Transverse colon (tissue), 4 donors: ENCODE data around the gene SPATC1L. TPM values are rescaled to one million over a fixed set of nuclear protein-coding genes. Genes with fewer than 3 reads are reported as not detected.

Source experiments
- DNase-seq: peaks from one replicate; pipeline ENCODE4 v3.0.0-alpha.2; 2019
- H3K27ac ChIP-seq, 4 donors: fragments of 200-600 bp; sonication (generic); 2 replicates each; pipeline ENCODE4 v1.5.1; 2016 to 2018; ENCODE audit warnings: inconsistent platforms in 4 of 4
- H3K27me3 ChIP-seq: fragments of 200-600 bp; sonication (generic); 2 replicates; pipeline ENCODE4 v1.5.1; 2017; ENCODE audit warnings: inconsistent platforms
- H3K36me3 ChIP-seq, 4 donors: fragments of 200-600 bp; sonication (generic); 2 replicates each; pipeline ENCODE4 v1.5.1; 2017 to 2019; ENCODE audit warnings: inconsistent platforms in 4 of 4
- H3K4me1 ChIP-seq, 4 donors: fragments of 200-600 bp; sonication (generic); 2 replicates each; pipeline ENCODE4 v1.5.1; 2017 to 2020; ENCODE audit warnings: inconsistent platforms in 4 of 4
- H3K4me3 ChIP-seq, 4 donors: fragments of 200-600 bp; sonication (generic); 1 replicate in 1 of 4; 2 replicates in 3 of 4; pipeline versions ENCODE4 v1.5.1 to v1.6.1; 2017 to 2019; ENCODE audit warnings: inconsistent platforms in 4 of 4
- H3K9me3 ChIP-seq, 2 donors: fragments of 200-600 bp; sonication (generic); 2 replicates each; pipeline ENCODE4 v1.5.1; 2017 to 2019; ENCODE audit warnings: inconsistent platforms in 2 of 2
- EP300 ChIP-seq: sonication (generic); formaldehyde crosslinking; IDR thresholded peaks from one replicate; pipeline ENCODE4 v1.6.1; 2017; ENCODE audit warnings: antibody characterized with exemption, low read depth
- POLR2A ChIP-seq: fragments of 450-650 bp; IDR thresholded peaks from one replicate; pipeline ENCODE4 v1.6.1; 2016; ENCODE audit warnings: antibody characterized with exemption, mild to moderate bottlenecking, moderate library complexity
- POLR2AphosphoS5 ChIP-seq, 3 donors: sonication (generic); formaldehyde crosslinking; IDR thresholded peaks; one replicate each; pipeline ENCODE4 v1.6.1; 2016; ENCODE audit warnings: antibody characterized with exemption in 3 of 3
- WGBS, 2 donors: methylation state at CpG; one replicate each; pipeline ENCODE4 v1.1.5; 2018; ENCODE audit warnings: low coverage in 1 of 2; 5-methylcytosine and 5-hydroxymethylcytosine counted together
- in situ Hi-C, 4 donors: fragments of 200-750 bp; cut with MboI; loops; one replicate each; pipeline versions ENCODE4 v1.15.0 to v1.15.1; 2017; ENCODE audit warnings: low sequenced_read_pairs in 3 of 4, low pct_ligation_motif_present in 1 of 4, low pct_unique_long_range_greater_than_20kb in 1 of 4
- intact Hi-C: fragments of 100-400 bp; cut with DNase I; formaldehyde crosslinking; loops from one replicate; pipeline ENCODE4 v1.15.1; 2023; ENCODE audit warnings: low total_unique reads
- total RNA-seq, 4 donors: library from RNA; depleted of rRNA; stranded (reverse); fragments of >200 nt; gene quantifications; one replicate each; pipeline ENCODE4 v1.1.0, GENCODE V29; 2016
- TF ChIP-seq, protein P1 (sequence below), 5 experiments: fragments of 200-600 bp in 3 of 5; fragments of 450-650 bp in 2 of 5; sonication (generic) in 3 of 5; IDR thresholded peaks; 1 replicate in 2 of 5; 2 replicates in 3 of 5; pipeline ENCODE4 v1.5.1; 2016 to 2017; ENCODE audit warnings: antibody characterized with exemption in 5 of 5, inconsistent platforms in 3 of 5, mild to moderate bottlenecking in 2 of 5, moderate library complexity in 1 of 5

SPATC1L gene
- total RNA-seq, 4 donors from 2014 or later: 1.2 to 11.0 (median 8.5) TPM; not detected in 1

DNA sequence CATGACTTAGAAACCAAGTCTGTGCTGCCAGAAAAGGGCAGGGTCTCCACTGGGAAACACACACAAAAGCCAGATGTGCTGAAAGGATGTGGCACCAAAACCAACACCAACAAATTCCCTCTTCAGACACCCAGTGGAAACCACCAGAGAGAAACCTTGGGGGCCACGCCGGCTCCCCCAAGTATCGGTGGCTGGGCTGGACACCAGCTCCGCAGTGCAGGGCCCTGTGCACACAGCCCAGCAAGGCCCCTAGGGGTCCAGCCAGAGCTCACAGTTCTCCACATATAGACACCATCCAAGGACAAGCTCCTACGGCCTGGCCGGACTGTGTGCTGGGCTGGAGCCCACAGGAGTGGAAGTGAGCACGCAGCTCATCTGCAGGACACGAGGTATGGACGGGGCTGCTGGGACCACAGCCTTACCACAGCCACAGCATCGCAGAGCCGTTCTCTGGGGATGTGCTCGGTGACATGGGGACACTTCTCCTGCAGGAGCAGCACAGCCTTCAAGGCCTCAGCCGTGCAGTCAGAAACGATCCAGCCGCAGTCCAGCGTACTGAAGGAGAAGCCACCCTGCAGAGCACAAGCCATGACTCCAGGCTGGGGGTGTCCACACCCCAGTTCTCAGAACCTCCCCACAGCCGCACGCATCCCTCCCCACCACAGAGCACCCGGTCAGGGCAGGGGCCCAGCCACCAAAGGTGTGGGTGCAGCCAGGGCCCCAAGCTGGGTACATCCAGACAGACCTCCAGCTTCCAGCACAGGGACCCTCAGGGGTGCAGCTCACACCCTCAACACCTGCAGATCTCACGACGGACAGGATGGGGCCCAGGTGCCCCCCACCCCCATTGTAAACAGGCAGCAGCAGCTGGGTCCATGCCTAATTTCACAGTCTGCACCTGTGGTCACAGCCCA is 23.0 kb upstream of the SPATC1L start:
- no peaks in the 10 kb centered on the region for H3K27me3 ChIP-seq
- no peaks in the 10 kb centered on the region for H3K9me3 ChIP-seq
- no peak for DNase-seq
- WGBS, 2 donors: 90% methylated on average over 7 of the region's 21 CpGs; no CpG with 5 or more reads in 1 of the 2 donors
- no peaks in the 10 kb centered on the region for H3K4me1 ChIP-seq
- intact Hi-C loops (no loop called here), in situ Hi-C loops (no loop called here)
- peaks cover 0 to 55% (median 8%) of the 10 kb centered on the region in 4 donors for H3K36me3 ChIP-seq
- H3K4me3 ChIP-seq: no peak overlapping the region
- TF ChIP-seq POLR2A (no peak), EP300 (no peak), POLR2AphosphoS5 (IDR thresholded peaks at IDR 0.05) (no peak)
- TF ChIP-seq, protein P1, sequence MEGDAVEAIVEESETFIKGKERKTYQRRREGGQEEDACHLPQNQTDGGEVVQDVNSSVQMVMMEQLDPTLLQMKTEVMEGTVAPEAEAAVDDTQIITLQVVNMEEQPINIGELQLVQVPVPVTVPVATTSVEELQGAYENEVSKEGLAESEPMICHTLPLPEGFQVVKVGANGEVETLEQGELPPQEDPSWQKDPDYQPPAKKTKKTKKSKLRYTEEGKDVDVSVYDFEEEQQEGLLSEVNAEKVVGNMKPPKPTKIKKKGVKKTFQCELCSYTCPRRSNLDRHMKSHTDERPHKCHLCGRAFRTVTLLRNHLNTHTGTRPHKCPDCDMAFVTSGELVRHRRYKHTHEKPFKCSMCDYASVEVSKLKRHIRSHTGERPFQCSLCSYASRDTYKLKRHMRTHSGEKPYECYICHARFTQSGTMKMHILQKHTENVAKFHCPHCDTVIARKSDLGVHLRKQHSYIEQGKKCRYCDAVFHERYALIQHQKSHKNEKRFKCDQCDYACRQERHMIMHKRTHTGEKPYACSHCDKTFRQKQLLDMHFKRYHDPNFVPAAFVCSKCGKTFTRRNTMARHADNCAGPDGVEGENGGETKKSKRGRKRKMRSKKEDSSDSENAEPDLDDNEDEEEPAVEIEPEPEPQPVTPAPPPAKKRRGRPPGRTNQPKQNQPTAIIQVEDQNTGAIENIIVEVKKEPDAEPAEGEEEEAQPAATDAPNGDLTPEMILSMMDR (IDR thresholded peaks at IDR 0.05): no peak
- no peak overlapping the region for H3K27ac ChIP-seq

DNA sequence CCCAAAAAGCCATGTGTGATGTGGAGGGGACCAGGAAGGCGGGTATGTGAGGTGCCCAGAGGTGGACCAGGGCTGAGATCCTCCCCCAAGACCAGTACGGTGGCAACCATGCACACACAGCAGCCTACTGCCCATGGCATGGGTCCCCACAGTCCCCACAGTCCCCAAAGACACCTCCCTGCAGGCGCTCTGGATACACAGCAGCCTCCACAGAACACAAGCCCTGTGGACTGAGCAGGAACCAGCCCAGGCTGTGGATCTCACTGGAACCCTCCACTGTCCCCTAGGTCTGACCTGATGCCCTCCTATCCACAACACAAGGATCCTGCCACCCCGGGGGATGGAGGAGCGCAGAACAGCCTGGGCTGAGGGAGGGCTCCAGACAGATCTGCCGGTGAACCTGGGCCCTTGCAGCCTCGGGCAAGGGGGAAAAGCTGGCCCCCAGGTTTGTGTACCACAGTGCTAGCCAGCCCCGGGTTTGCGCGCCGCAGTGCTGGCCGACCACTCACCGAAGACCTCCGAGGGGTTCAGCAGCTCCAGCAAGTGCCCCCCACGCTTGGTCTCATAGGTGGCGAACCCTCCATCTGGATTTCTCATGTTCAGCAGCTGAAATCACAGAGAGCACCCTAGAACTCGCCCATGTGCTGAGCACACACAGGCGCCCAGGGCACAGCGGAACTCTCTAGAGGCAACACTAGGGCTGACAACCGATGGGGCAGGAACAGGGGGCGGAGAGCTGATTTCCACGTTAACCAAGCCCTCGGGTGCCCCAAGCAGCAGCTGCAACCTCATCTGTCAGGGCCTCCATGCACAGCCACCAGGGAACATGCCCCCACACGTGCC is 22.1 kb upstream of the SPATC1L start:
- H3K27ac ChIP-seq: no peak overlapping the region
- in situ Hi-C loops (no loop called here), intact Hi-C loops (no loop called here)
- no peaks in the 10 kb centered on the region for H3K9me3 ChIP-seq
- peak; percentile 4 for DNase-seq
- no peak overlapping the region for H3K4me3 ChIP-seq
- no peaks in the 10 kb centered on the region for H3K27me3 ChIP-seq
- H3K4me1 ChIP-seq: no peaks in the 10 kb centered on the region
- 94% methylated on average over 24 of the region's 24 CpGs; no CpG with 5 or more reads in 1 of the 2 donors for WGBS, 2 donors
- TF ChIP-seq, protein P1 (IDR thresholded peaks at IDR 0.05): no peak
- TF ChIP-seq POLR2A: no peak
- TF ChIP-seq POLR2AphosphoS5 (IDR thresholded peaks at IDR 0.05): no peak
- TF ChIP-seq EP300: no peak
- peaks cover 0 to 55% (median 8%) of the 10 kb centered on the region in 4 donors for H3K36me3 ChIP-seq

DNA sequence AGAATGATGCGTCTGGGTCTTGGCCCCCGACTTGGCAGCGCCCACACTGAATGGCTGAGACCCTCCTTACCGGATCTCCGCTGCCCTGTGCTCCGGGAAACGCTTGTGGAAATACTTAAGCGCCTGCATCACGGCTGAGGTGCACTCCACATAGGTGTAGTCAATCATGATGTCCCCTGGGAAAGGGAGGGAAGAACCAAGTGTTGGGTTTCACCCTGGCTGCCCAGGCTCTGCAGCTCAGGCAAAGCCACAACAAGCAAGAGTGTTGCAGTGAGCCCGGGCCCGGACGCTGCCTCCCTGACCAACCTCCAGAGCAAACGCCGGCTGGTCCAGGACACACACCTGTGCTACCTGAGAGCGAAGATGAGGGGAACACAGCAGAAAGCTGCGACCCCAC is 21.5 kb upstream of the SPATC1L start:
- H3K4me1 ChIP-seq: no peaks in the 10 kb centered on the region
- no peak overlapping the region for H3K27ac ChIP-seq
- TF ChIP-seq, protein P1 (IDR thresholded peaks at IDR 0.05): no peak
- no peak for TF ChIP-seq EP300
- TF ChIP-seq POLR2A: no peak
- TF ChIP-seq POLR2AphosphoS5 (IDR thresholded peaks at IDR 0.05): no peak
- no peaks in the 10 kb centered on the region for H3K27me3 ChIP-seq
- in situ Hi-C loops (no loop called here), intact Hi-C loops (no loop called here)
- peaks cover 0 to 55% (median 8%) of the 10 kb centered on the region in 4 donors for H3K36me3 ChIP-seq
- H3K9me3 ChIP-seq: no peaks in the 10 kb centered on the region
- DNase-seq: peak; percentile 3
- H3K4me3 ChIP-seq: no peak overlapping the region
- whole genome bisulfite sequencing, 2 donors: 99% methylated on average over 16 of the region's 16 CpGs; no CpG with 5 or more reads in 1 of the 2 donors

DNA sequence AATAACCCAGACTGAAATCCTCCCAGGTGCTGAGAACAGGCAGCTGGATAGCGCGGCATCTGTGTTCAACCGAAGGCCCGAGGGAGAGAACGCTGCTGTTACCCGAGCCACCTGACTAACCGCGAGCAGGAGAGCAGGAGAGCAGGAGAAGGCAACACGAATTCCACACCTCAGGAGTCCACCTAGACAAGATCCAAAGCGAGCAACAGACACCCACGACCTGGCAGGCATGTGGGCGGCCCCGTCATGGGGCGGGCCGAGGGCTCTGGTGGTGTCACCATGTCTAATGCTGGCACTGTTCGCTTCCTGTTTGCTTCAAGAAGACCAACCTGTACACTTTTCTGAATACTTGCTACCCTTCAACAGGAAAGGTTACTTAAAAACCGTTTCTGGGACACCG is 20.9 kb upstream of the SPATC1L start:
- Histone ChIP-seq H3K4me3 (no peak overlapping the region), H3K27me3 (no peaks in the 10 kb centered on the region), H3K27ac (no peak overlapping the region), H3K9me3 (no peaks in the 10 kb centered on the region), H3K4me1 (no peaks in the 10 kb centered on the region), H3K36me3 (peaks cover 0 to 56% (median 10%) of the 10 kb centered on the region in 4 donors)
- TF ChIP-seq, protein P1 (IDR thresholded peaks at IDR 0.05): no peak
- TF ChIP-seq POLR2A (no peak), POLR2AphosphoS5 (IDR thresholded peaks at IDR 0.05) (no peak), EP300 (no peak)
- in situ Hi-C loops: no loop called here
- DNase-seq: no peak
- 89 to 92% methylated on average over 2 to 18 of the region's 18 CpGs for WGBS, 2 donors
- intact Hi-C loops: no loop called here
